Mucosa of descending colon (tissue), 3 donors: Measurements from ENCODE around the gene CLCF1. TPM values are rescaled to one million over a fixed set of nuclear protein-coding genes. Genes with fewer than 3 reads are reported as not detected.

Experiments
- ATAC-seq: fragments of 200-7000 bp; cut with Tn5 transposase; one replicate; pipeline ENCODE4 v1.9.1; 2020; ENCODE audit warnings: mild to moderate bottlenecking, moderate library complexity
- DNase-seq, 3 donors: peaks; one replicate each; pipeline ENCODE4 v3.0.0-alpha.2; 2020
- H3K36me3 ChIP-seq: fragments of 200-600 bp; one replicate; pipeline ENCODE4 v1.8.0; 2021; ENCODE audit warnings: low read depth, mild to moderate bottlenecking
- H3K4me1 ChIP-seq: fragments of 200-600 bp; one replicate; pipeline ENCODE4 v1.8.0; 2021; ENCODE audit warnings: low read depth, mild to moderate bottlenecking
- H3K4me3 ChIP-seq: fragments of 200-600 bp; one replicate; pipeline ENCODE4 v1.8.0; 2021; ENCODE audit warnings: mild to moderate bottlenecking
- H3K9me3 ChIP-seq: fragments of 200-600 bp; one replicate; pipeline ENCODE4 v1.8.0; 2021; ENCODE audit warnings: mild to moderate bottlenecking
- intact Hi-C, 2 donors: fragments of 100-400 bp; cut with DNase I in 1 of 2; cut with micrococcal nuclease in 1 of 2; formaldehyde crosslinking; loops; one replicate each; pipeline versions ENCODE4 v1.11.0 to v1.11.1; 2022; cut with DNase I, micrococcal nuclease
- total RNA-seq, 3 donors: library from RNA; stranded (reverse); fragmentation: NEBNext Ultra II Directional in 2 of 3; extraction: Animal tissue kit (Norgen Biotek cat#: 25700) in 2 of 3; gene quantifications; one replicate each; pipeline versions ENCODE4 v1.2.1 to v1.2.4, GENCODE V29; 2021 to 2023
- TF ChIP-seq, protein P1 (sequence below): fragments of 200-600 bp; IDR thresholded peaks from one replicate; pipeline ENCODE4 v1.8.0; 2022; ENCODE audit warnings: antibody characterized with exemption, mild to moderate bottlenecking
- donor health status: DM: no; HTN: no; CAD: no; lungs with moderate emphysema.
- donor health status: DM: no; HTN: no; CAD: no.
- donor health status: DM: no; HTN: yes; CAD: no.

CLCF1 gene
- total RNA-seq, 3 donors from 2014 or later = 2.2 to 3.0 (median 2.7) TPM

DNA sequence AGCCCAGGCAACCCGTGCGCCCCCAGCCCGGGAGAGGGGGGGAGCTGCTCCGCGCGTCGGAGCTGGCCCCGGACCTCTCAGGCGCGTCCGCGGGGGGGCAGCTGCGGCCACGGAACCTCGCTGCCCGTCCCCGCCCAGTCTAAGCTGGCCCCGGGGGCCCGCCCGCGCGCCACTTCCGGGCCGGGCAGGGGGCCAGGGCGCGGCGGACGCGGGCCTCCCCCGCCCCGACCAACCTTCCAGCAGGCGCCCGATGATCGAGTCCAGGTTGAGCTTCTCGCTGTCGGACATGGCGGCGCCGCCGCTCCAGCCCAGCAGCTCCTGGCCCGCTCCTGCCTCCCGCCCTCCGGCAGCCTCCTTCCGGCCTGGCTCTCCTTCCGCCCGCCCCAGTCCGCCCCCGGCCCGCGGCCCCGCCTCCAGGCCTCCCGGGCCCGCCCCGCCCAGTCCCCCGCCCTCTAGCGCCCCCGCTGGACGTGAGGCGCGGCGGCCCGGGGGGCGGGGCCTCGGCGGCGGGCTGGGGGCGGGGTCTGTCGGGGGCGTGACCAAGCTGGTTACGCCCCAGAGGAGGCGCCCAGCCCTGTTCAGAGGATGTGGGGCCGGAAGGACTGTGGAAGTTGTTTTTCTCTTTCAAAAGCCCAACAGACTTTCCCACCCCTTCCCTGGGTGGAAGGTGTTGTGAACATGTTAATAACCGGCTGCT lies 28.2 kb upstream of the CLCF1 start, which contains the start of gene PPP1CA:
Gene PPP1CA, minus strand, starts transcription at position 364 of the 697 bp plus-strand sequence. Its CDS starts 76 bp downstream, at position 288.
- Histone ChIP-seq H3K4me3 (peak within 1 kb of the TSS; percentile 76), H3K9me3 (no peaks in the 10 kb centered on the region), H3K36me3 (peaks cover 8% of the 10 kb centered on the region), H3K4me1 (peaks cover 28% of the 10 kb centered on the region)
- peak; percentile 90 for ATAC-seq
- intact Hi-C loops = no loop called here
- TF ChIP-seq, protein P1, sequence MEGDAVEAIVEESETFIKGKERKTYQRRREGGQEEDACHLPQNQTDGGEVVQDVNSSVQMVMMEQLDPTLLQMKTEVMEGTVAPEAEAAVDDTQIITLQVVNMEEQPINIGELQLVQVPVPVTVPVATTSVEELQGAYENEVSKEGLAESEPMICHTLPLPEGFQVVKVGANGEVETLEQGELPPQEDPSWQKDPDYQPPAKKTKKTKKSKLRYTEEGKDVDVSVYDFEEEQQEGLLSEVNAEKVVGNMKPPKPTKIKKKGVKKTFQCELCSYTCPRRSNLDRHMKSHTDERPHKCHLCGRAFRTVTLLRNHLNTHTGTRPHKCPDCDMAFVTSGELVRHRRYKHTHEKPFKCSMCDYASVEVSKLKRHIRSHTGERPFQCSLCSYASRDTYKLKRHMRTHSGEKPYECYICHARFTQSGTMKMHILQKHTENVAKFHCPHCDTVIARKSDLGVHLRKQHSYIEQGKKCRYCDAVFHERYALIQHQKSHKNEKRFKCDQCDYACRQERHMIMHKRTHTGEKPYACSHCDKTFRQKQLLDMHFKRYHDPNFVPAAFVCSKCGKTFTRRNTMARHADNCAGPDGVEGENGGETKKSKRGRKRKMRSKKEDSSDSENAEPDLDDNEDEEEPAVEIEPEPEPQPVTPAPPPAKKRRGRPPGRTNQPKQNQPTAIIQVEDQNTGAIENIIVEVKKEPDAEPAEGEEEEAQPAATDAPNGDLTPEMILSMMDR = peak; percentile 88
- DNase-seq = peak; percentile 92 to 95 (median 95)

- peaks cover 8% of the 10 kb centered on the region for H3K36me3 ChIP-seq
- DNase-seq = no peak
- peak; percentile 0 for ATAC-seq
- H3K4me1 ChIP-seq = peaks cover 30% of the 10 kb centered on the region
- intact Hi-C loops = no loop called here
- H3K9me3 ChIP-seq = no peaks in the 10 kb centered on the region
- peak overlapping the region; percentile 76 for H3K4me3 ChIP-seq
- TF ChIP-seq, protein P1 = no peak
These were observed 27.6 kb upstream of the CLCF1 start for GRCh38 chr11:67400942-67401494.

DNA sequence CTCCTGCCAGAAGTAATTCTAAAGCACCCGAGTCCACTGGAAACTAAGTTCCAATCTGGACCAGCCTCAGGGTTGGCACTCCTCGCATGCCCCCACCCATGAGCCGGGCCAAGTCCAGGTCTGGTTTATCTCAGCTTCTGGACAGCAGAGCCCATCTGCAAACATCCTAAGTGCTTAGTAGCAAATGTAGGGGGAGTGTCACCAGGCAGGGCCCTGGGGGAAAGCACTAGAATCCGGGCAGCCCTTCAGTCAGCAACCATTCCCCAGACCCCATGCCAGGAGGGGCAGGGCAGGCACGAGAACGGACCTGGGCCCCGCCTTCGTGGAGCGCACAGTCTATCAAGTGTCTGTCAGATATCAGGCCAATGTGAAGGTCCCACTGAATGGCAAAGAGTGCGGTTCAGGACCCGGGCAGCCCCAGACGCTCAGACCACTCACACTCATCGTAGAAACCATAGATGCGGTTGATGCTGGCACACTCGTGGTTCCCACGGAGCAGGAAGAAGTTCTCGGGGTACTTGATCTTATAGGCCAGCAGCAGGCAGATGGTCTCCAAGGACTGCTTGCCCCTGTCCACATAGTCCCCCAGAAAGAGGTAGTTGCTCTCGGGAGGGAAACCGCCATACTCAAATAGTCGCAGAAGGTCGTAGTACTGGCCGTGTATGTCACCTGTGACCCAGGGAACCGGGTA lies 27.0 kb upstream of the CLCF1 start:
- ATAC-seq (no peak), DNase-seq (peak in 1 of 3 donors; percentile 60)
- Histone ChIP-seq H3K4me3 (no peak overlapping the region), H3K36me3 (peaks cover 8% of the 10 kb centered on the region), H3K9me3 (no peaks in the 10 kb centered on the region), H3K4me1 (peaks cover 30% of the 10 kb centered on the region)
- TF ChIP-seq, protein P1 = no peak
- intact Hi-C loops = no loop called here

- intact Hi-C loops = no loop called here
- ATAC-seq = no peak
- Histone ChIP-seq H3K36me3 (peaks cover 8% of the 10 kb centered on the region), H3K9me3 (no peaks in the 10 kb centered on the region), H3K4me3 (no peak overlapping the region), H3K4me1 (peaks cover 30% of the 10 kb centered on the region)
- peak in 1 of 3 donors; percentile 55 for DNase-seq
- TF ChIP-seq, protein P1 = no peak
These were observed 25.5 kb upstream of the CLCF1 start for GRCh38 chr11:67398661-67399563.

GRCh38 chr11:67397986-67398660 lies 24.7 kb upstream of the CLCF1 start:
- TF ChIP-seq, protein P1 = no peak
- DNase-seq = no peak
- H3K36me3 ChIP-seq = peaks cover 8% of the 10 kb centered on the region

More at GRCh38 chr11:67397986-67398660, 24.7 kb upstream of the CLCF1 start:
- no peak for ATAC-seq
- Histone ChIP-seq H3K4me3 (no peak overlapping the region), H3K4me1 (peaks cover 32% of the 10 kb centered on the region), H3K9me3 (no peaks in the 10 kb centered on the region)
- intact Hi-C loops = no loop called here
